Upper lobe of right lung (tissue), 1 donor: ENCODE data around the gene DUXB. TPM values are rescaled to one million over a fixed set of nuclear protein-coding genes. Genes with fewer than 3 reads are reported as not detected.
A peak's percentile ranks its signal among the peaks of the same experiment; 100 is the strongest.

Source experiments
- ATAC-seq: fragments of 200-7000 bp; cut with Tn5 transposase; one replicate; pipeline ENCODE4 v1.9.1; 2020; ENCODE audit warnings: mild to moderate bottlenecking, moderate library complexity
- DNase-seq: peaks from one replicate; pipeline ENCODE4 v3.0.0-alpha.2; 2020
- H3K27ac ChIP-seq: fragments of 200-600 bp; one replicate; pipeline ENCODE4 v1.8.0; 2022
- H3K27me3 ChIP-seq: fragments of 200-600 bp; one replicate; pipeline ENCODE4 v1.8.0; 2022; ENCODE audit warnings: mild to moderate bottlenecking
- H3K36me3 ChIP-seq: fragments of 200-600 bp; one replicate; pipeline ENCODE4 v1.8.0; 2022
- H3K4me1 ChIP-seq: fragments of 200-600 bp; one replicate; pipeline ENCODE4 v1.8.0; 2022
- H3K4me3 ChIP-seq: fragments of 200-600 bp; one replicate; pipeline ENCODE4 v1.8.0; 2022; ENCODE audit warnings: mild to moderate bottlenecking
- H3K9me3 ChIP-seq: fragments of 200-600 bp; one replicate; pipeline ENCODE4 v1.8.0; 2022
- intact Hi-C: fragments of 100-400 bp; cut with DNase I; formaldehyde crosslinking; loops from one replicate; pipeline ENCODE4 v1.11.0; 2022
- total RNA-seq: library from RNA; stranded (reverse); fragmentation: NEBNext Ultra II Directional; extraction: Animal tissue kit (Norgen Biotek cat#: 25700); gene quantifications from one replicate; pipeline ENCODE4 v1.2.1, GENCODE V29; 2021
- TF ChIP-seq, protein P1 (sequence below): fragments of 200-600 bp; IDR thresholded peaks from one replicate; pipeline ENCODE4 v1.8.0; 2022; ENCODE audit warnings: antibody characterized with exemption
- donor health status: DM: no; HTN: yes; CAD: no; lungs with severe emphysema.

The DUXB gene
- total RNA-seq, 1 donor from 2014 or later = not detected

DNA sequence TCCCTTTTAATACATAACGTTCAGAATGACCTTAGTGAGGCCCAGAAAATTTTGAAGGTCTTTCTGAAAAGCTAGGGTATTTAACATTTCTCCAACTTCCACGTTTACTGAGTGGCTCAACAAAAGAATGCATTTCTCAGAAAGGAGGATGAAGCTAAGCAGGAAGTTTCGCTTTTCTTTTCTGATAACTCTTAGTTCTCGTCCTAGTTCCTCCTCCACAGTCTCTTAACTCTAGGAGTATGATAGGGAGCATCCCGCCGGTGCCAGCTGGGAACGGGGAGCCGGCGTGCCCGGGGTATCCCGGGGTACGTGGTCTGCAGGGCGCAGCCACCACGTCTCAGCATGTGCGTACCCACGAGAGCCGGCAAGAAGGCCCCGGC is 54.2 kb downstream of the DUXB start:
- Histone ChIP-seq H3K4me1 (peaks cover 40% of the 10 kb centered on the region), H3K27me3 (no peaks in the 10 kb centered on the region), H3K36me3 (peaks cover 27% of the 10 kb centered on the region), H3K27ac (peak overlapping the region; percentile 97), H3K9me3 (no peaks in the 10 kb centered on the region), H3K4me3 (peak overlapping the region; percentile 98)
- intact Hi-C loops = no loop called here
- TF ChIP-seq, protein P1, sequence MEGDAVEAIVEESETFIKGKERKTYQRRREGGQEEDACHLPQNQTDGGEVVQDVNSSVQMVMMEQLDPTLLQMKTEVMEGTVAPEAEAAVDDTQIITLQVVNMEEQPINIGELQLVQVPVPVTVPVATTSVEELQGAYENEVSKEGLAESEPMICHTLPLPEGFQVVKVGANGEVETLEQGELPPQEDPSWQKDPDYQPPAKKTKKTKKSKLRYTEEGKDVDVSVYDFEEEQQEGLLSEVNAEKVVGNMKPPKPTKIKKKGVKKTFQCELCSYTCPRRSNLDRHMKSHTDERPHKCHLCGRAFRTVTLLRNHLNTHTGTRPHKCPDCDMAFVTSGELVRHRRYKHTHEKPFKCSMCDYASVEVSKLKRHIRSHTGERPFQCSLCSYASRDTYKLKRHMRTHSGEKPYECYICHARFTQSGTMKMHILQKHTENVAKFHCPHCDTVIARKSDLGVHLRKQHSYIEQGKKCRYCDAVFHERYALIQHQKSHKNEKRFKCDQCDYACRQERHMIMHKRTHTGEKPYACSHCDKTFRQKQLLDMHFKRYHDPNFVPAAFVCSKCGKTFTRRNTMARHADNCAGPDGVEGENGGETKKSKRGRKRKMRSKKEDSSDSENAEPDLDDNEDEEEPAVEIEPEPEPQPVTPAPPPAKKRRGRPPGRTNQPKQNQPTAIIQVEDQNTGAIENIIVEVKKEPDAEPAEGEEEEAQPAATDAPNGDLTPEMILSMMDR = no peak
- DNase-seq (no peak), ATAC-seq (peak; percentile 34)

DNA sequence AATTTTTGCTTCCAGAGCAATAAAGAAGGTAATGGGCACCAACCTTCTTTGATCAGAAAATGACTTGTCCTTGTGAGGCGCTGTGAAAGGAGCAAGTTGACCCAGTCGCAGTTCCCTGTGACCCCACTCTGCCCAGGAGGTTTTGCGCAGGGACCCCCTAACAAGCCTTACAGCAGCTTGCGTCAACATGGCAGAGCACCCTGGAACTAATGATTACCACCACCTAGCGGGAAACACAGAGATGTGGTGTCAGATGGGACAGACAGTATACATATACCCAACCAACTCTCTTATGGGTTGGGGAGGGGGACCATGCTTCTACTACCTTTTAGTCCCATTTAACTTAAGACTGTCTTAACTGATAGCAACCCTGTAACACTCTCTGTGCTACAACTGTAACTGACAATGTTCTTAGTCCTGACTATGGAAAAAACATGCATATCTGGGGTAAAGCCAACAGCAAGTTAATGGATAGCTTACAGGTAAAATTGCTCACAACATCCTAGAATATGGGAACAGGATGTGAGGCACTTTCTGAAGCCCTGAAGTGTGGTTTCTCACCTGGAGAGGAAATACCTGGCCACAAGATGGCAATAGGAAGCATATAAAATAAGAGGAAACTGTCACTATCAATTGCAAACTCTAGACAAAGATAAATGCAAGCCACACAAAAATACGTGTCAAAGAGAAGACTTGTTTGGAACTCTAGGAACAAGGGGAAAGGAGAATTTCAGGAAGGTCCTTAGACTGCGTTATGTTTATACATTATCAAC is 56.8 kb downstream of the DUXB start:
- DNase-seq (no peak), ATAC-seq (no peak)
- TF ChIP-seq, protein P1 = no peak
- H3K36me3 ChIP-seq = peaks cover 54% of the 10 kb centered on the region
- no peaks in the 10 kb centered on the region for H3K9me3 ChIP-seq
- intact Hi-C loops = no loop called here
- H3K27ac ChIP-seq = no peak overlapping the region
- H3K4me3 ChIP-seq = no peak overlapping the region
- H3K4me1 ChIP-seq = peaks cover 20% of the 10 kb centered on the region
- H3K27me3 ChIP-seq = no peaks in the 10 kb centered on the region

Other genes starting within 250 kb of the DUXB start
- 25.4 TPM for gene TMEM170A, start 236.8 kb downstream of the DUXB start, total RNA-seq
- 0.09 TPM for gene CHST6, start 206.0 kb downstream of the DUXB start, total RNA-seq
- gene CHST5, start 165.4 kb downstream of the DUXB start, total RNA-seq = not detected
- gene TMEM231, start 145.2 kb downstream of the DUXB start, total RNA-seq = 4.5 TPM
- 109 TPM for gene GABARAPL2, start 135.1 kb downstream of the DUXB start, total RNA-seq
- 44.8 TPM for gene ADAT1, start 78.2 kb downstream of the DUXB start, total RNA-seq
- 90.5 TPM for gene KARS1, start 53.8 kb downstream of the DUXB start, total RNA-seq
- 56.2 TPM for gene TERF2IP, start 53.7 kb downstream of the DUXB start, total RNA-seq
- gene CPHXL2, start 24.5 kb downstream of the DUXB start, total RNA-seq = not detected
- not detected for gene CPHXL, start 25.0 kb upstream of the DUXB start, total RNA-seq